Stimulated activated CD4-positive, alpha-beta T cell treated with anti-CD3 and anti-CD28 coated beads, TNF-alpha, amount 100 ng/mL, for 48 hours (primary cell): ENCODE measurements around the gene CST6.

Experiments used
- DNase-seq, 3 donors: peaks; one replicate each; pipeline ENCODE4 v3.0.0-alpha.2; 2020; ENCODE audit warnings: low read depth in 3 of 3

Gene CST6, protein sequence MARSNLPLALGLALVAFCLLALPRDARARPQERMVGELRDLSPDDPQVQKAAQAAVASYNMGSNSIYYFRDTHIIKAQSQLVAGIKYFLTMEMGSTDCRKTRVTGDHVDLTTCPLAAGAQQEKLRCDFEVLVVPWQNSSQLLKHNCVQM

DNA sequence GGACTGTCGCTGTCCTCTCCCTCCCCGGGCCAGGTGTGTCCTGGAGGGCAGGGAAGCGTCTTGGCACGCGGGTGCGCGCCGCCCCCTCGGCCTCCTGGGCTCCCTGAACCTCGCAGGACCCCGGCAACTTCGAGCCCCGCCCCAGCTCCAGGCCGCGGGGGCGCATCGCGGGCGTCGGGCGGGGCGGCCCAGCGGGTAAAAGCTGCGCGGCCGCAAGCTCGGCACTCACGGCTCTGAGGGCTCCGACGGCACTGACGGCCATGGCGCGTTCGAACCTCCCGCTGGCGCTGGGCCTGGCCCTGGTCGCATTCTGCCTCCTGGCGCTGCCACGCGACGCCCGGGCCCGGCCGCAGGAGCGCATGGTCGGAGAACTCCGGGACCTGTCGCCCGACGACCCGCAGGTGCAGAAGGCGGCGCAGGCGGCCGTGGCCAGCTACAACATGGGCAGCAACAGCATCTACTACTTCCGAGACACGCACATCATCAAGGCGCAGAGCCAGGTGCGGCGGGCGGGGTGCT lies at the start of gene CST6:
TSS of gene CST6 (plus strand) at position 224 of the 519 bp plus-strand sequence. CDS start at position 261, 37 bp downstream.
- no peak for DNase-seq

DNA sequence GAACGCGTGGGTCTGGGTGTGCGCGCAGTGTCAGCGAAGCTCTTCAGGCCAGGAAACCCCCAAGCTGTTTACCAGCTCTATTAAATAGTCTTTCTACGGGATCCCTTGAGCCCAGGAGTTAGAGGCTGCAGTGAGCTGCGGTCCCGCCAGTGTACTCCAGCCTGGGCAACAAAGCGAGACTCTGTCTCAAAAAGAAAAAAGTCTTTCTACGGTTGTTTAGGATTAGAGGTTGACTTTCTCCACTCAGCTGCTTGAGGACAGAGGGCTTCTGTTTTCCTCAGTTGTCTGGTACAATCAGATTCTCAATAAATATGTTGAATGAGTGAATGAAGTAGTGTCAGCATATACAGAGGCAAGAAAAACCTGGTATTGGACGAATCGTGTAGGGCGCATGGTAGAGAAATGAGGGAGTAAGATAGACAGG lies 49.7 kb upstream of the CST6 start:
- DNase-seq = no peak

DNA sequence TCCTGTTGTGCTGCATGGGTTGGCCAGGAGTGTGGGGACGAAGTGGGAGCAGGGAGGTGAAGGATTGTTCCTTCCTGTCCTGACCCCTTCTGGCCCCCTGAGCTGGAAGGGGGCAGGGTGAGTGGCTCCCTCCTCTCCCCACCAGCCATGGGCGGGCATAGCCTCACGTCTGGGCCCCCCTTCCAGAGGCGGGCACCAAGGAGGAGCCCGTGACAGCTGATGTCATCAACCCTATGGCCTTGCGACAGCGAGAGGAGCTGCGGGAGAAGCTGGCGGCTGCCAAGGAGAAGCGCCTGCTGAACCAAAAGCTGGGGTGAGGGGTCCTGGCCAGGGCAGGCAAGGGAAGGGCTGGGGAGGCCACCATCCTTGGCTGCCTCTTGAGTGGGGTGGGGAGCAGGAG lies 46.9 kb upstream of the CST6 start:
- DNase-seq = no peak

DNA sequence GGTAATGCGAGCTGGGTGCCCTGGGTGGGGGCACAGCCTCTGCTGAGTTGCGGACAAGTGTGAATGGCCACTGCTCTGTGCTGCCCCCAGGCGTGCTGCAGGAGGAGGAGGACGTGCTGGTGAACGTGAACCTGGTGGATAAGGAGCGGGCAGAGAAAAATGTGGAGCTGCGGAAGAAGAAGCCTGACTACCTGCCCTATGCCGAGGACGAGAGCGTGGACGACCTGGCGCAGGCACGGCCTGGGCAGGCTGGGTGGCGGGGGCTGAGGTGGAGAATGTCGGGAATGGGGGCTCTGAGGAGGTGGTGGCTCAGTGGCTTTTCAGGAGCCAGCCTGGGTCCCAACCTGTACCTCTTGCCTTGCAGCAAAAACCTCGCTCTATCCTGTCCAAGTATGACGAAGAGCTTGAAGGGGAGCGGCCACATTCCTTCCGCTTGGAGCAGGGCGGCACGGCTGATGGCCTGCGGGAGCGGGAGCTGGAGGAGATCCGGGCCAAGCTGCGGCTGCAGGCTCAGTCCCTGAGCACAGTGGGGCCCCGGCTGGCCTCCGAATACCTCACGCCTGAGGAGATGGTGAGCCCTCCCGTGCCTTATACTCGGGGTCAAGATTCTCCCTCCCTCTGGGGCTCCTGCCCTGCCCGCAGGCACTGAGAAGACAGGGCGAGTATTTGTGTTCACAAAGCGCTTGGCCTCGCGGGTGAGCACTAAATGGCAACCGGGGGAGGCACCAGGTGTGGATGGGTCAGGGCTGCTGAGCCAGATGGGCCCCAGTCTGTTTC lies 45.6 kb upstream of the CST6 start:
- DNase-seq = no peak

DNA sequence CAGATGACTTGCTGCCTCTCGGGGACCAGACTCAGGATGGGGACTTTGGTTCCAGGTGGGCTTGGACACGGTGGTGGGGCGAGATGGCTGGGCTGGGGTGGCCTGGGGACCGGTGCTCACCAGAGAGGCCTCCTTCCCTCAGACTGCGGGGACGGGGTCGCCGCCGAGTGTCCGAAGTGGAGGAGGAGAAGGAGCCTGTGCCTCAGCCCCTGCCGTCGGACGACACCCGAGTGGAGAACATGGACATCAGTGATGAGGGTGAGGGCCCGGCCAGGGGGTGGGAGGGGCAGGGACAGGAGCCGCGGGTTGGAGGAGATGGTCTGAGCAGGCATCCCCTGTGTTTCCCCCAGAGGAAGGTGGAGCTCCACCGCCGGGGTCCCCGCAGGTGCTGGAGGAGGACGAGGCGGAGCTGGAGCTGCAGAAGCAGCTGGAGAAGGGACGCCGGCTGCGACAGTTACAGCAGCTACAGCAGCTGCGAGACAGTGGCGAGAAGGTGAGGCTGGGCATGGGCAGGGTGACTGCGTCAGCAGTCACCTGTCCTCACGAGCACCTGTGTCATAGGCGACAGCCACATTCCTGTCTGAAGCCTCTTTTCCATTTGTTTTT lies 44.4 kb upstream of the CST6 start:
- no peak for DNase-seq

DNA sequence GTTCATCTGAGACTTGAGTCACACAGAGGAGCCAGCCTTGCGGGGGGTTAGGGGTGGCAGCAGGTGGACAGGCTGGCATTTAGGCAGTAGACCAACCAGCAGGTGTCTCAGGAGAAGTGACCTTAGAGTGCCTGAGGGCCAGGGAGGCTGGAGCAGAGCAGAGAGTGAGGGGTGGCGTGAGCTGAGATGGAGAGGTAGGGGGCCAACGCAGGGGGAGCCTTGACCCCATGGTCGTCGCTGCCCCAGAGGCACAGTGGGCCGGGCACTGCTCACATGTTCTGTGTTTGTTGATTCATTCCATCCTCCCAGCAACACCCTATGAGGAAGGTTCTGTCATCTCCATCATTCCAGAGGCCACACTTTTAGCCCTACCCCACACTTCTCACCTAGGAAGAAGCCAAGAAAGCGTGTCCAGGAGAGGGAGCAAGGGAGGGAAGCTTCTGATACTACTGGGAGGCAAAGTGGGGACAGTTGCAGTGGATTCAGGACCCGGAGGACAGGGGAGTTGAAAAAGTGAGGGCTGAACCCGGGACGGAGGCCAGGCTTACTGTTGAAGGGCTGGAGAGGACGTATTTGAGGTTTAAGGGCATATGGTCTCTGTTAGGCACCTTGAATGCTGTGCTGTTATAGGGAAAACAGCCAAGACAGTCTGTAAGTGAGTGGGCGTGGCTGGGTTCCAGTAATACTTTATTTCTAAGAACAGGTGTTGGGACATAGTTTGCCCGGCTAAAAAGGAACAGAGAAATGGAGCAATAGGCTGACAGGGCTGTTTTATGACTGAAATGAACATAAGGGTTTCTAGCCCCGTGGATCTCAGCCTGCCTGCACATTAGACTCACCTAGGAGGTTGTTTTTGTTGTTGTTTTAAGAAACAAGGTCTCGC lies 43.0 kb upstream of the CST6 start:
- no peak for DNase-seq

DNA sequence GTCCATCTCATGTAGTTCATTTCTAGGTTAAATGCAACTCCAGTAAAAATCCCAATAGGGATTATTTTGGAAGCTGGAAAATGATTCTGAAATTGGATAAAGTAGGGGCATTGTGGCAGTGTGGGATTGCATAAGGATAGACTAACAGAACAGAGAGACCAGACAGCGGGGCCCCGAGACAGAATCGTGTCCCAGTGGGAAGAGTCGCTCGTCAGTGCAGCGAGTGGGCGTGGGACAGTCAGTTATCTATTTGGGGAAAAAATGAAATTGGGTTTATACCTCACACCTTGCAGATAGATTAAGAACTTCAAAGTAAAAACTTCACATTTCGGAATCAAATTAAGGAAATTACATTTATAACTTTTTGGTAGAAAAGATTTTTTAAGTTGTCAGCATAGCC lies 39.7 kb upstream of the CST6 start:
- no peak for DNase-seq

DNA sequence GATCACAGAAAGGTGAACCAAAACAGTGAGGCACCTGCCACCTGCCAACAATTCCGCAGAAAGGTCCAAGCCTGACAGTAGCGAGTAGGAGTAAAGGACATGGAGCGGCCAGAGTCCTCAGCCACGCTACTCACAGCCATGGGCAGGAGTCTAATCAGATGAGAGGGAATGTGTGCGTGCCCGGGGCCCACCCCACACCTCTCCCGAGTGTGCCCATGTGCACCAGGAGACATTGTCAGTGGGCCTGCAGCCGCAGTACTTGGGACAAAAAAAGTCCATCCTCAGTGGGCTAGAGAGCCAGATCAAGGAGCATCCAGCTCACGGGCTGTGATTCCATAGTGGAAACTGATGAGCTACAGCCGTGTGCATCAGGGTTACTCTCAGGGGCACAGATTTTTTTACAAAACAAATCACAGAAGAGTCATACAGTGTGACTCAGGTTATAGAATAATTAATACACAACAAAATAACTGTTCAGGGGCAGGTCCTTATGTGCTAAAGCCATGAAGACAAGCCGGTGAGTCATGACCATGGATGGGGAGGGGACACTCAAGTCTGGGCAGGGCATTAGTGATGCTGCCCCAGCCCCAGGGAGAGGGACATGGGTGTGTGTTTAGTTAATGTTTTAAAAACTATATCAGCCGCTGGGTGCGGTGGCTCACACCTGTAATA lies 38.2 kb upstream of the CST6 start:
- DNase-seq = no peak

DNA sequence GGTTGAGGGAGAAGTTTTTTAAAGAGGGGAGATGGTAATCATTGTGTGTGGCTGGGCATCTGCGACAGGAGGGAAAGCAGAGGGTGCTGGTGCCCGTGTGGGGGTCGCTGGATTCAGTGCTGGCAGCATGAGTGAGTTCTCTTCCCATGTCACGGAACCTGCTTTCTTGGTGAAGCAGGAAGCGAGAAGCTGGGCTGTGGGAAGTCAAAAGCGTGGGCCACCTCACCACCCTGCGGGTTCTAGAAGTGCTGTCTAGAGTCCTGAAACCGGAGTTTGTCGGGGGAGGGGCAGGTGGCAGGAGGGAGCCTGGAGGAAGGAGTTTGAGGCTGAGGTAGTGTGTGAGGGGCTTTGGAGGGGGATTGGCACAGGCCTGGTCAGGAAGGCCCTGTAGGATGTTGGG lies 36.0 kb upstream of the CST6 start:
- DNase-seq = no peak

DNA sequence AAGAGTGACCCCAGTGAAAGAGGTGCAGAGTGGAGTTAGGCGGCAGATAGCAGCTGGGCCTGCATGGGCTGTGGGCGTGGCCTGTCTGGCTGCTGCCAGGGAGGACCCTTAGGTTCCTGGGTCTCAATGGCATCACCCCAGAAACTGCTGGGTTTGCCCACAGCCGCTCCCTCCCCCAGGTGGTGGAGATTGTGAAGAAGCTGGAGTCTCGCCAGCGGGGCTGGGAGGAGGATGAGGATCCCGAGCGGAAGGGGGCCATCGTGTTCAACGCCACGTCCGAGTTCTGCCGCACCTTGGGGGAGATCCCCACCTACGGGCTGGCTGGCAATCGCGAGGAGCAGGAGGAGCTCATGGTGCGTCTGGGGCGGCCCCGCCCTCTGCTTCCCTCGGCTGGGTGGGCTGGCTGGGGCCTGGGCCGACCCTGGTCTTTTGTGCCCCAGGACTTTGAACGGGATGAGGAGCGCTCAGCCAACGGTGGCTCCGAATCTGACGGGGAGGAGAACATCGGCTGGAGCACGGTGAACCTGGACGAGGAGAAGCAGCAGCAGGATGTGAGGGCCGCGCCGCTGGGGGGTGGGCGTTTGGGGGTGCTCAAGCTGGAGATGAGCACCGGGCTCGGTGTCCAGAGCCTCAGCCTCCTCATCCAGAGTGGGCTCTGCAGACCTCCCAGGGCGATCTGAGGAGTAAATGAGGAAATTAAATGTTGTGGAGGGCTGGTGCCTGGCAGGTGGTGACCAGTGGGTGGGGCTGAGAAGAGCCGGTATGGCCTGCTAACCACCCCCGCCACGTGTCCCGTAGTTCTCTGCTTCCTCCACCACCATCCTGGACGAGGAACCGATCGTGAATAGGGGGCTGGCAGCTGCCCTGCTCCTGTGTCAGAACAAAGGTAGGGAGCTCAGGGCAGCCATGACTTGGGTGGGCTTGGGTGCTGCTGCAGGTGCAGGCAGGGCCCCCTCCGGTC lies 35.3 kb upstream of the CST6 start:
- DNase-seq = no peak

DNA sequence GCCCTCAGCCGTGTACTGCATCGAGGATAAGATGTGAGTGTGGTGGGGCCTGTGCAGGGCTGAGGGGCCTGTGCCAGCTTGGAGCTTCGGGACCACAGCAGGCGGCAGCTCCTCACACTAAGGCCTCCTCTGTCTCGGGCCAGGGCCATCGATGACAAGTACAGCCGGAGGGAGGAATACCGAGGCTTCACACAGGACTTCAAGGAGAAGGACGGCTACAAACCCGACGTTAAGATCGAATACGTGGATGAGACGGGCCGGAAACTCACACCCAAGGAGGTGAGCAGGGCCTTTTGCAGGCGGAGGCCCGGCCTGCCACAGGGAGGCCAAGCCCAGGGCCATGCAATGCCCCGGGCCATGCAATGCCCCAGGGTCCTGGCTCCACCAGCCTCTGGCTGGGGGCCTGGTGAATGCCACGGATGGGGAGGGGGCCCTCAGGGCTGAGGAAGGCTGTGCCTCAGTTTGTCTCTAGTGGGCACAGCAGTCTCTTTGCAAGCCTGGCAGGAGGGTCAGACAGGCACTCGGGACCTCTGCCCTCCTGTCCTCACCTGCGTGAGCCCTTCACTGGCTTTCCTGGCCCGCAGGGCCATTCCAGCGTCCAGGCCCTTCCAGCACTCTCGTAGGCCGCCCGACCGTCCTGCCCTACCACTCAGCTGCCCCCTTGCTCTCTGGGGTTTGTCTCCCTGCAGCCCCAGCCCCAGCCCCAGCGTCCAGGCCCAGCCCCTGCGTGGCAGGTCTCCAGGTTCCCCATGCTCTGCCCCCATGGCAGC lies 34.0 kb upstream of the CST6 start:
- no peak for DNase-seq

DNA sequence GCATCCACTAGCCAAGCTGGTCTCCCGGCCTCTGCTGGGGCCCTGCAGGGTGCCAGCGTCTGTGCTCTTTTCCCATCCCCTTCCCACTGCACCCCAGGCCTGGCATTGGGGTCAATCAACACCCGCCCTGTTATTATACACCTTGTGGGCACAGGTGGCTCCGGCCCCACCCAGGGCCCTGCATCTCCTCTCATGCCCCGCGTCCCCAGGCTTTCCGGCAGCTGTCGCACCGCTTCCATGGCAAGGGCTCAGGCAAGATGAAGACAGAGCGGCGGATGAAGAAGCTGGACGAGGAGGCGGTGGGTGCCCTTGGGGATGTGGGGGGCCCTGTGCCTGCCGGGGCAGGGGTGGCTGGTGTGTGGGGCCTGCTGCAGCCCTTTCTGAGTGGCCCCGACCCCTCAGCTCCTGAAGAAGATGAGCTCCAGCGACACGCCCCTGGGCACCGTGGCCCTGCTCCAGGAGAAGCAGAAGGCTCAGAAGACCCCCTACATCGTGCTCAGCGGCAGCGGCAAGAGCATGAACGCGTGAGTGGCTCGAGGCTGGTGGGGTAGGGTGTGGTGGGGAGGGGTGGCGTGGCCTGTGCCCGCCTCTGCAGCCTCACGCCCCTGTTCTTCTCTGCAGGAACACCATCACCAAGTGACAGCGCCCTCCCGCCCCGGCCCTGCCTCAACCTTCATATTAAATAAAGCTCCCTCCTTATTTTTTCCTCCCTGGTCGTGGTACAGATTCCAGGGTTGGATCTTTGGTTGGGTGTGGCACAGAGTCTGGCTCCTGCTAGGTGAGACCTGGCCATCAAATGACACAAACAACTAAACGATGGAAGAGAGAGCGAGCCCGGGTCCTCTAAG lies 33.2 kb upstream of the CST6 start:
- DNase-seq = no peak

DNA sequence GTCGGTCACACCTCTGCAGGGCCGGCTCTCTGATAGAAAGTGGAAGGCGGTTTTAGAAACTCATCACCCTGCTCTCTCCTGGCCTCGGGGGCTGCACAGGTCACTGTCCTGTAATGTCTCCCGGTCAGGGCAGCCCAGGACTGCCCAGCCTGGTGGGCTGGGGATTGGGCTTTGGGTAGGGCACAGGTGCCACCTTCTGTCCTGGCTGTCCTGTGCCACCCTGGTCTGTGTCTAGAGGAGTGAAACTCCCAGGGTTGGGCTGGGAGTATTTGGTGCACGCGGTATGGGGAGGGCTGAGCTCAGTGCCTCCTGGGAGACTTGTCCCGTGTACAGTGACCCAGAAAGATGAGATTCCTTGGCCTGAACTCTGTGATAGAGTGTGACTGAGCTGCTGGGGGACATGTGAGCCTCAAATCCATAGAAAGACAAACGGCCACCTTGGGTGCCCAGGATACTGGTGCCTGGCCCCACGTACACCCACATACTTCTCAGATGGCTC lies 32.5 kb upstream of the CST6 start:
- no peak for DNase-seq

DNA sequence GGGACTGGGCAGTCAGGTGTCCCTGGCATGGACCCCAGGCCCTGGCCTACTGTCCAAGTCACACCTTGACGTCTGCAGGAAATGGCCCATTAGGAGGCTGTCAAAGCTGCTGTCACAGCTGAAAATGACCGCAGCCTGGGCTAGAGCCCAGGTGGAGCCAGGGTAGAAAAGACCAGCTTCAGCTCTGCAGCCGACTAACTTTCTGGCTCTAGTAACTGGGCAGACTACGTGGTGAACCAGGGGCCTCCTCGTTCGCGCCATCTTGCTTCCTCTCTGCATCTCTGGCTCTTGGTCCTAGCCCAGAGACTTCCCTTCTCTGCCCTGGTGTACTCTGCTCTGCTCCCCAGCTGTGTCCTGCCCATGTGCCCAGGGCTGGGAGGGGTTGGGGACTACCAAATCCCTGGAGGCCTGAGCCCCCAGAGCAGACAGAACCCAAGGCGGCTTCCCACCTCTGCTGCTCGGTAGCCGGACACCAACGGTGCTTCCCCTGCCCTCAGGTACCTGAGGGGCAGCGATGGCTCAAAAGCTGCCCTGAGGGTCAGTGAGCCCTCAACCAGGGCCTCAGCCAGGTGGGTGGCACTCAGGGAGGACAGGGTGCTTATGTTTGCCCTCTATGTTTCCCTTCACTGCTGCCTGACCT lies 30.6 kb upstream of the CST6 start:
- DNase-seq = no peak

DNA sequence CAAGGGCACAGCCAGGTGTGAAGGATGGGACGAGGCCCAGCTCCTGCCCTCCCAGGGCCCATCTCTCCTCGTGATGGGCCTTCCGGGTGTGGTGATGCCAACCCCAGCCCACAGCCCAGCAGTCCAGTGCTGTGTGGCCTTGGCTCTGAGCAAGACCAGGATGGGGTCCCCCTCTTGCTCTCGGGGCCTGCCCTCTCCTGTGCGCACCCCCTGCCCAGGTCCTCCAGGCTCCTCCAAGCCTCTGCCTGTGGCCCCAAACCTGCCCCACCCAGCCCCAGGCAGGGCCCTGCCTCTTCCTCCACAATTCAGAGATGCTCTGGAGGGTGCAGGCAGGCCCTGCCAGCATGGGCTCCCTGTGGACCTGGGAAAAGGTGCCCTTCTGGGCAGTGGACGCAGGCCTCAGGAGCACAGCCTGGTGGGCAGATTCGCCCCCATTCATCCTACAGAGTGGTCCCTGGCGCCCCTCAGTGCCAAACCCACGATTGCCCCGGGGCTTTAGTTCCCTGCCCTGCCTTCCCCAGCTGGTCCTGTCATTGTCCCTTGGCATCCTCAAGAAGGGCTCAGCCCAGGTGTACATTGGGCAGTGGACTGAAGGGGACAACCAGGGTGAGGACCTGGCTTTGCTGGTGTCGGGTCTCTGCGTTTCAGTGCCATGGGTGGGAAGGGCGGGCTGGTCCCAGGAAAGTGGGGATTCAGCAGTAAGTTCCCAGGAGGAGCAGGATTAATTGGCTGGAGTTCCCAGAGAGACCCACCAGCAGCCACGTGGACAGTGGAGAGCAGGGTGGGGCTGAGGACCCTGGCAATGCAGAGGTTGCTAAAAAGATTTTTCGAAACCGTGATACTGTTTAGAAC lies 29.6 kb upstream of the CST6 start:
- DNase-seq = no peak

DNA sequence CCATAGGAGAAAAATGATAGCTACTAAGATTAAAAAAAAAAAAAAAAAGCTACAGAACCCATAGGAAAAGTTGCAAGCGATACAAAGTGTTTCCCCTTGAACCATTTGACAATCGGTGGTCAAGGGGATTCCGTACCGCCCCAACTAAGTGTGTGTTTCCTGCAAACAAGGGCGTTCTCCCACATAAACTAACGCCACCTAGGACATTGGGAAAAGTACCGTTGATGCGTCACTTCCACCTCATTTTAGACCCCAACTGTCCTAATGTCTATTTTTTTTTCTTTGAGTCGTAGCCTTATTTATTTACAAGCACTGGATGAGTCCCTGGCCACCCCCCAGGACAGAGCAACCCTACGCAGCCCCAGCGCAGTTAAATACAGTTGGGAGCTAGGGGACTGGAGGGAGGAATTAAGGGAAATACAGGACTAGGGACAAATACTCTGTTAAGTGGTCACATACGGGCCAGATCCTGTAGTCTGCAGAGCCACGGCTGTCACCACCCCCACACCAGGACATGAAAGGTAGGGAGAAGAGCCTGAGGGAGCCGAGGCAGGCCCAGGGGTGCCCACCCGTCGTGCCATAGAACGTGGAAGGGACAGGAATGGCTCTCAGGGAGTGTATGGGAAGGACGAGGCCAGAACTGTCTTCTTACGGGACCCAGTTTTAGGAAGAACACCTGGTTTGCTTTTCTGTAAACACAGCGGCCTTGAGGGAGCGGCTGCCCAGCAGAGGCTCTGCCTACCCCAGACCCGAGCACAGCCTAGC lies 28.8 kb upstream of the CST6 start:
- no peak for DNase-seq
